GM18868 (cell line): ENCODE results near the gene HDAC7.
A peak's percentile ranks its signal among the peaks of the same experiment; 100 is the strongest.

Source experiments
- ATAC-seq: cut with Tn5 transposase; IDR thresholded peaks from one replicate; pipeline ENCODE4 v1.9.1; 2021; ENCODE audit warnings: mild to moderate bottlenecking, moderate library complexity; ENCODE audit not compliant: unreplicated experiment

The HDAC7 gene

DNA sequence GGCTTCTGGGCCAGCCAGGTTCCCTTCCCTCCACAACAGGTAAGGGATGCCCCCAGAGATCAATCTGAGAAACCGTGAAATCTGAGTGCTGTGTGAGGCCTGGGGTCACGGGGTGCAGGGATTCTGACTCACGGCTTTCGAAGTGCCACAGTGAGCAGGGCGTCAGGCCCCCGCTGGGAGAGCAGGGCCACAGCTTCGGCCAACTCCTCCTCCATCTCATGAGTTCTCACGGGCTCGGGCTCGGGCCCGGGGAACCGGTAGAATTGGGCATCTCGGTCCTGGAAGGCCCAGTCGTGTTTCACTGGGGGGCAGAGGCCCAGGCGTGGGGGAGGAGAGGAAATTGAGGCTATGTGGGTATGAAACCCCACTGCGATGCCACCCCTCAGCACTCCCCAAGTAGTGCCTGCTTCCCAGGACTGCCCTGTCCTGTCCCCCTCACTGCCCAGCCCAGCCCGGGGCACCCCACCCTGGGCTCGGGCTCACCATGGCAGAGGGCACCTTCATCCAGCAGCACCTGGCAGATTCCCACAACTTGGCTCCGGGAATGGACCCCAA lies 68.7 kb downstream of the HDAC7 start:
- ATAC-seq, result no peak

DNA sequence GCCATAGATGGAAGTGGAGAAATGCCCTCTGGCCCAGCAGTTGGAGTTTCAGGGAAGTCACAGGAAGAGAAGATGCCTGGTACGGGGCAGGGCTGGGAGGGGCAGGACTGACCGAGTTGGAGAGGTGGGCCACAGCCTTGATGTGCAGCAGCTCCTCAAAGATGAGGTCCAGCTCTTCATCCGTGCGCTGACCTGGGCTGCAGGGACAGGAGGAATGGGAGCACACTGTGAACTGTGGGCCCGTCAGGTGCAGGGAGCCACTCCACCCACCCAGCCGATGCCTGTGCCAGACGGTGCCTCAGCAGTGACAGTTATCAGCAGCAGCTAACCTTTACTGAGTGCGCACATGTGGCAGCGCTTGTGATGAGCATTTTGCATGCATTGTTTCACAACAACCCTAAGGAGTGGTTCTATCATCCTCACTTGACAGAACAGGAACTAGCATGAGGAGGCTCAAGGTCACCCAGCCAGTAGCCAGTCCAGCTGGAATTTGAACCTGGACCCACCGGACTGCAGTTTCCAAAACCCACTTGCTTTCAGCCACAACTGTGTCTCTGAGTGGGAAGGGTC lies 69.4 kb downstream of the HDAC7 start:
- ATAC-seq, result no peak

DNA sequence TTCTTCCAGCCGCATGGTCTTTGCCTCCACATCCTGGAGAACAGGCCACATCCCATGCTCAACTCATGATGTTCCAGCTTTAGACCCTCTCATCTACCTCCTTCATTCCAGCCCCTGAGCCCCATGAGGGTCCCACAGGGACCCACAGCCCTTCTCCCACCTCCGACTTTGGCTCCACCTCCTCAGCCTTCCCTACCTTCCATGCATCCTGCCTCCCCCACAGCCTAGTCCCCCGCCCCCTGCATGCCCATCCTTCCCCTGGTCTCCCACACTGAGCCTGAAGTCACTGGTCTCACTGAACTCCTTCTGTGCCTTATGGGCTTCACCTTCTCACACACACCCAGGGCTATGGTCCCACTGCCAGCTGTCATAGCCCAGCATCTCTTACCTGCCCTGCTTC lies 70.8 kb downstream of the HDAC7 start:
- no peak for ATAC-seq

DNA sequence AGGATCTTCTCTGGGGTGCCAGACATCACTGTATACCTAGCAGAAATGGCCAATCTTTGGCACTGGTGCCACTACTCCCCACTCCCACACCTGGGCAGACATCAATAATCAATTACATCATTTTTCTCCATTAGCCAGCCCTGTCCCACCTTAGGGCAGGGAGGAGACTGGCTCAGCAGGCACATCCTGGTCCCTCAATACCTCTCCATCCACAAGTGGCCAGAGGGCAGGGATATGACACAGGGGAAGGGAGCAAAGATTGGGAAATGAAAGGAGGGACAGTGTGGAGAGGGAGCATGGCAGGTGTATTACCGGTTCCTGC lies 71.2 kb downstream of the HDAC7 start:
- no peak for ATAC-seq

DNA sequence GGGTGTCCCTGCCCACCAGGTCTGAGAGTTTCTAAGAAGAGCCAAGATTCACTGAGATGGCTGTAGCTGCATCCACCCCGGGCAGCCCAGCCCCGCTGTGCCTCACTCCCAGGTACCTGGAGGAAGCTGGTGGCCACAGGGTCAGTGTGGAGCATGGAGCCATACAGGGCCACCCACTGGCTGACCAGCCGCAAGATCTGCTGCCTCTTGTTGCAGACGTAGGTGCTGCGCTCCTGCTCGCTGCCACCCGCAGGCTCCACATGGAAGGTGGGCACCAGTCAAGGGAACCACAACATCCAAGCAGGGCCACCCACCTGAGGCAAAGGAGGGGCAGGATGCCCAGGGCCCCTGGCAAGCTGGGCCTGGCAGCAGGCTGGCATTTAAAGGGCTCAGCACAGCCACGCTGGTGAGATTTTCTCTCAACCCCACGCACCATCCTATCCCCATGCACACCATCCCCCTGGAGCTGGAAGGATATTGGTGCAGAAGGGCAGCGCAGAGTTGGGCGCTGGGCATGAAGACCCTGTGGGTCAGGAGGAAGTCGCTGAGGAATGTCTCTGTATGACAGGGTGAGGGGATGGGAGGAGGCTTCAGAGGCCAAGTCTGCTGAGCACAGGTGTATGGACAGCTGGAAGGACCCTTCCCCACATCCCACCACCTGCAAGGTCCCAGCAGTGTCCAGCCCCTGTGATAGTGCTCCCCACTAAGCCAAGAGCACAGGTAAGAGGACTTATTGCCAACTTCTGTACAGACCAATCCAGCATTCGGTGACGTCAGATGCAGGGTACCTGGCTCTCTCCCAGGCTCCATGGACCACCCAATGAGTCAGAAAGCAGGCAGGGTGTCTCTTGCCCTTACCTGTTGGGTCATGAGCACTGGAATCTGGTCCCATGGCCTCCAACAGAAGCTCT lies 71.9 kb downstream of the HDAC7 start:
- no peak for ATAC-seq

DNA sequence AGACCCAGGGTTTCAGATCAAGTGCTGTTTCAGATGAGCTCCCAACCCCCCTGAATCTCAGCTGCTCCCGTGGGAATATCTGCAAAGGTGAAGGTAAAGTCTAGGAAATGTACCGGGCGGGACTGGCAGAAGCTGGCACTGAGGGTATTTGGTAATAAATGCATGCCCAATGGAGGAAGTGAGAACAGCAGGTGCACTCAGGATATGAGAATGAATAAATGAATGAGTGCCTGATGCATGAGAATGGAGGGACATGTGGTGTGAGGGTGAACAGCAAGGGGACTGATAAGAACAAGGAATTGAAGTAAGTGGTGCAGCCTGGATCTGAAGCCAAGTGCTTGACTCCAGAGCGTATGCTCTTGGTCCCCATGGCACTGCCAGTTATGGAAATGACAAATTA lies 72.6 kb downstream of the HDAC7 start:
- ATAC-seq, result peak; percentile 57

DNA sequence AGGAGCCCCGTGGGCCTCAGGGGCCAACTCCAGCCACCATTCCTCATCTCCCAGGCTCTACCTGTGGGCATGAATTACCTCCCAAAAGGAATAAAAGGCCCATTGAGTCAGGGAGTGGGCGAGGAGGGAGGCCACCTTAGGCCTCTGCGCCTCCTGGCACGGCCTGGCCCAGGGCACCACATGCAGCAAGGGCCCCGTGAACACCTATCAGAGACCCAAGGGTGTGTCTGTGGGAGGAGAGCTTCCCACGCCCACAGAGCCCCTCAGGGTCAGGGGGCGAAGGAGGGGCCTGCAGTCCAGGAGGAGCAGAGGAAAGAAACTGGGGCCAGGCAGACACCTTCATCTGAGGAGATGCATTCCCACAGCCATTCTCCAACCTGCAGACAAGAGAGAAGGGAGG lies 73.2 kb downstream of the HDAC7 start:
- no peak for ATAC-seq

DNA sequence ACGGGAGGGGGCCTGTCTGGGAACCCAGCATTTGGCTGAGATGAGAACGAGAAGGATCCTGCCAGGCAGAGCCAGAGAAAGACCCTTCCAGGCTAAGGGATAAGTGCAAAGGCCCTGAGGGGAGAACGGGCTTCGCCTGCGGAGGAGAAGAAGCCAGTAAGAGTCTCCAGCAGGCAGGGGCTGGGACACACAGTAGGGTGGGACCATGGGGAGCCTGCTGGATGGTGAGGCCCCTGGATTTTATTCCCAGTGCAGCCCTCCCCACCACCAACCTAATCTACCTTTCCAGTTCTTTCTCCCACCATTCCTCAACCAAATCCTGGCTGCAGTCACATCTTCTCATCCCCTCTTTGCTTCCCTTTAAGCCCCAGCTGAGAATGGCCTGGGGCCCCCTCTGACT lies 73.6 kb downstream of the HDAC7 start:
- no peak for ATAC-seq

DNA sequence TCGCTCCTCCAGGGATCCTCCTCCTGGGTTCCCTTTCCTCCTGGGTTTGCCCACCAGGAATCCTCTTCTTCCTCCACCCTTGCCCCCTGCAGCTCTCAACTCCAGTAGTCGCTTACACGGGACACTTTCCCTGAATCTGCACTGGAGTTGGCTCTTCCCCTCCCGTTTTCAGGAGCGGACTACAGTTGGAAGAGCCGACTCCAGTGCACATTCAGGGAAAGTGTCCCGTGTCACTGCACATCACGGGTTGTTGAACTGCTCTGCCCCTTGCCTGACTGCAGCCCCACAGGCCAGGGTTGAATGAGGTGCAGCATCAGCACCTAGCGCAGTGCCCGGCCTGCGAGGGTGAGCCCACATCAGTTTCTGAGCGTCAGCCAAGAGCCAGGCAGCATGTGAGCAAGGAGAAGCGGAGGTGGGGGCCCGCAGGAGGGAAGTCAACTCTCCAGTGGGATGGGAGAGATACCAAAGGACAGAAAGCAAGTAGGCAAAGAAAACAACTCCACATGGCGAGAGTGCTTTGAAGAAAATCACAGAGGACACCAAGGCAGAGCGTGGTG lies 74.1 kb downstream of the HDAC7 start:
- ATAC-seq, result no peak

DNA sequence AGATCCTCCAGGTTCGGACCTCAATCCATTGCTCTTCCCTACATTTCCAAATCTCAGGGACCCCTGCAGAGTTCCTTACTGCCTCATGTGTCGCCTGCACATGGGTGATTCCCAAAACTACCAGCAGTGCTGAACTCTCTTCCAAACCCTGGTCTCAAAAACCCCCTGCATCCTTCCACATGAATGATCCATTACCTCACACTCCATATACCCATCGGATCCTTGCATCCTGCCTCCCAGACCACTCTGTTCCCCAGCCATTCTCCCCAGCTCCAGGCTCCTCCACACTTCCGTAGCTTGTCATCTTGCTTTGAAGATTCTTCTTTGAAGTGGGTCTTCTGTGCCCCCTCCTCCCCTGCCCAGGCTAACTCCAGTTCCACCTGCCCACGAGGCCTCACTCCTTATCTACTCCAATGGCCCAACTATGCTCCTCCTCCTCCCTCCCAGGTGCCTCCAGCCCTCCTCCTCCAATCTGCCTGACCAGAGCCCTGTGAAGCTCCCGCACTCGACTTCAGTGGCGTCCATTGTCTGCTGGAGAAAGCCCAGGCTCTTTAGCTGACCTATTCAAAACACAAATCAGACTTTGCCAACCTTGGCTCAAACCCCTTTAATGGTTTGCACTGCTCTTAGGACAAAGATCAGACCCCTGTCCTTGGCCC lies 74.8 kb downstream of the HDAC7 start:
- no peak for ATAC-seq

DNA sequence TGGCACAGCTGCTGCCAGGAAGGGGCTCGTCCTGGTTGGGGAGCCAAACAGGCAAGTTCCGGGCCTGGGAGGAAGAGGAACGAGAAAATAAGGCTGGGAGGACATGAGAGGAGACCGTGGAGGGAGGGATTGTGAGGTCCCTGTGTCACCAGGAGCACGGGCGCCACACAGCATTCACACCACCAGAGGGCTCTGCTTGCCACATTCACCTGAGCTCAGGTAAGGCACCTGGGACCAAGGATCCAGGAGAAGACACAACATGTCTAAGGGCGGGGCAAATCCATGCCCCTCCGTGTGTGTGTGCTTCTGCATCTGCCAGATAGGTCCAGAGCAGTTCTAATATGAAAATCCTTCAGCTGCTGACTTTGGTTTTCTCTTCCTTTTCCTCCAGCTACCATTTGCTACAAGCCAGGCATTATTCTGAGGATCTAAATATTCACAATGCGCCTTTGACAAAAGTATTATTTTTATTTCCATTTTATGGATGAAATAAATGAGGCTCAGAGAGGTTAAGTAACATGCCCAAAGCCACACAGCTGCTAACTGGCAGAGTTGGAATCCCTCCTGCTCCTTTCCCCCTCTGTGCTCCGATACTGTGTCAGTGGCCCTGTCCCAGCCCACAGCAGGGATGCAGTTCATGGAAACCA lies 75.6 kb downstream of the HDAC7 start:
- no peak for ATAC-seq

DNA sequence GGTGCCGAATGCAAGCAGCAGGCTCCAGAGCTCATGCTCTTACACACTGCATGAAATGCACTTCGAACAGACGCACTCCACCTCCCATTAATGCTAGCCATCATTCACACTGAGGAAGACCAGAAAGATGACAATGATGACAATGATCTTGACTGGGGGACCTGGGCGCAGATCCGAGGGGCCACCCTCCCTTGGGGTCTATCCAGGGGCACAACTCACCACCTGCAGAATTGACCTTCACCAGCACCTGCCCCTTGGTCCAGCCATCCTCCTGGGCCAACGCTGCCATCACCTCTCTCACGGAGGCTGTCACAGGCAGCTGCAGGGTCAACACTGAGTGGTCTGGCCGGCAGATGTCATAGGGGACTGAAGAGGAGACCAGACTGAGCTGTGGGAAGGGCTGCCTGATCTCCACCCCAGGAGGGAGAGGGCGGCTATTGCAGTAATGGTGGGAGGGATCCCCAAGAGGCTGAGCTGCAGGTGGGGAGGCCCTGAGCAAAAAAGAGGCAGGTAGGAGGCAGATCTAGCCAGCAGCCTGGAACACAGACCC lies 76.3 kb downstream of the HDAC7 start:
- no peak for ATAC-seq

DNA sequence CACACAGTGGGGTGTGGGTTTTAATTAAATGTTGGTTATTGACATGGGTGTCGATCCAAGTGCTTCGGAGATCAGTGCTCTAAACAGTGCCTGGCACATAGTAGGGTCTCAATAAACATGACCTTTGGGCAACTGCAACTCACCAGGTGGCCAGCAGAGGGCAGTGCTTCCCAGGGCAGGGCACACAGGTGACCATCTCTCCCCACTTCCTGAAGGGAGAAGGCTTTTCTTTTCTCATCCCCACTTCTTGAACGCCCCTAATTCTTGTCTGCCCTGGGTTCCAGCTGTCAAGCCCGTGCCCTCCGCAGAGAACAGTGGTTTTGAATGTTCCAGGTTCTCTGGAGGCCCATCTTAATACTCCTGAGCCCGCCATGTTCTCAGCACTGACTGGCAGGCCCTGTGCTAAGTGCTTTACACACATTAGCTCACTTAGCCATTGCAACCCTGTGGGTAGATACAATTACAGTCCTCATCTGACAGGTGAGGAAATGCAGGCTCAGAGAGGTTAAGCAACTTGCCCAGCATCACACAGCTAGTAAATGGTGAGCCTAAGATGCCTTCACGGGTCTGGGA lies 77.4 kb downstream of the HDAC7 start:
- no peak for ATAC-seq

DNA sequence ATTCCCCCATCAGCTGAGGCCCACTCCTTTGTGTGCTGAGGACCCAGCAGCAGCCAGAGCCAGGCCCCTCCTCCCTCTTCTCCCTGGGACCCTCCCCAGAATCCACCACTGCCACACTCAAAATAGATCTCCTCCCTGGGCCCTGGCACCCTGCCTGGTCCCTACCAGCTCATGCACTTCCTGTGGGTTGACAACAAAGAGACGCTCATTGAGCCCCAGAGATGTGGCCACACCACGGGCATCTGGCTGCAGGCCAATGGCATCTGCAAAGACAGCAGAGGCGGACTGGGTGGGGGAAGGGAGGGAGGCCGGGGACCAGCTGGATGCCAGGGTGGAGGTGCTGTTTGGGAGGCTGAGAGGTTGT lies 78.4 kb downstream of the HDAC7 start:
- ATAC-seq, result peak; percentile 38

DNA sequence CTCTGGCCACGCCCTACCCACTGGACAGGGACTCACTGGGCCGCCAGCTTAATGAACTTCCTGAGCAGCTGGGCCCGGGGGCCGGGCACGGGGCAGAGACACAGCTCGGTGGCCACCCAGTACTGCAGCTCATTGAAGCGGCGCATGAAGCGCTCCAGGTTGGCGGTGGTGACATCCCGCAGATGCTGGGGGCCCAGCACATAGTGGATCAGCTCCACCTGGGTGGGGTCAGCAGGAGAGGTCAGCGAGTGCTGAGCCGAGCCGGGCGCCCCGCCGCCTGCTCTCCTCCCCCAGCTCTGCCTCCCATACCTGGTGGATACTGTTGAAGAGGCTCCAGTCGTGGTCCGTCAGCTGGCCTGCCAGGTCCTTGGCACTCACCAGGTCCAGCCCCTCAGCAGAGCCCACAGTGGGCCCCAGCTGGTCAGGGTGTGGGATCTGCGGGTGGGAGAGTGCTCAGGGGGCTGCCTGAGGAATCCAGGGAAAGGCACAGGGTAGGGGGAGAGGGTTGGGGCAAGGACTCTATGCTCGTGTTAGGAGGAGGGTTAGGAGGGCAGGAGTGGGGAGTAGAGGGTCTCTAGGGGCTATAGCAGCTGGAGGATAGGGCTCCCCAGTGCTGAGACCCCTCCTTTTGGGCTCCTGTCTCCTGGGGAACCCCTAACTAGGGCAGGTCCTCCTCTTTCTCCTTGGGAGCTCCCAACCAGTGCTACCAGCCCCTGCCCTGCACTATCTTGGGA lies 78.9 kb downstream of the HDAC7 start:
- ATAC-seq, result peak; percentile 51

DNA sequence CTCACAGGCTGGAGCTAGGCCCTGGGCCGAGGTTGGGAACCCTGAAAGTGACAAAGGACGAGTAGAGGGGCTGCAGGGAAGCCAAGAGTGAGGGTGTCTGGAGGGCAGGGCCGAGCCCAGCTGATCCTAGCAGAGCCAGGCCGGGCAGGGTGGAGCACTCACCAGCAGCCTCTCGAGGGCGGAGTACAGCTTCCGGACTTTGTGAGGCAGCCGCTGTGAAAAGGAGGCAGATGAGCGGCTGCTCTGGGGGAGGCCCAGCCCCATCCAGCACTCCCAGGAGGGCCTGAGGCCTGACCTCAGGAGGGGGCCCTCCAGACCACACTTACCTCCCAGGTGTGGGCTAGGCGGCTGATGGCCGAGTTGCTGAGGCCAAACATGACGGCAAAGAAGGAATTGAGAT lies 79.7 kb downstream of the HDAC7 start:
- peak; percentile 36 for ATAC-seq

DNA sequence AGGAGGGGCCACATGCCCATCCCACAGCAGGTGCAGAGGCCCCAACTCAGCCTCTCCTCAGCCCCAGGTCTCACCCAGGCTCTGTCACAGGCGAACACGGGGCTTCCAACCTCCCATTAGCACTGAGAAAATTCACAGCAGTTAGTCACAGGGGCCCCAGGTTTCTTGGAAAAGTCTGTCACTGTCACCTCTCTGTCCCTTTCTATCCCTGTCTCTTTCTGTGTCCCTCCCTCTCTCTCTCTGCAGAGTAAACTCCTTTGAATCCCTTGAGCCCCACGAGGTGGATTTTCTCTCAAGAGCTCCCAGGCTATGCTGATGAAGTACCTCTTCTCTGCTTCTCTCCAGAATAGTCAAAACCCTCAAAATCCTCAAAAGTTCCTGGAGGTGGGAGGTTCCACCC lies 80.4 kb downstream of the HDAC7 start:
- ATAC-seq, result no peak

DNA sequence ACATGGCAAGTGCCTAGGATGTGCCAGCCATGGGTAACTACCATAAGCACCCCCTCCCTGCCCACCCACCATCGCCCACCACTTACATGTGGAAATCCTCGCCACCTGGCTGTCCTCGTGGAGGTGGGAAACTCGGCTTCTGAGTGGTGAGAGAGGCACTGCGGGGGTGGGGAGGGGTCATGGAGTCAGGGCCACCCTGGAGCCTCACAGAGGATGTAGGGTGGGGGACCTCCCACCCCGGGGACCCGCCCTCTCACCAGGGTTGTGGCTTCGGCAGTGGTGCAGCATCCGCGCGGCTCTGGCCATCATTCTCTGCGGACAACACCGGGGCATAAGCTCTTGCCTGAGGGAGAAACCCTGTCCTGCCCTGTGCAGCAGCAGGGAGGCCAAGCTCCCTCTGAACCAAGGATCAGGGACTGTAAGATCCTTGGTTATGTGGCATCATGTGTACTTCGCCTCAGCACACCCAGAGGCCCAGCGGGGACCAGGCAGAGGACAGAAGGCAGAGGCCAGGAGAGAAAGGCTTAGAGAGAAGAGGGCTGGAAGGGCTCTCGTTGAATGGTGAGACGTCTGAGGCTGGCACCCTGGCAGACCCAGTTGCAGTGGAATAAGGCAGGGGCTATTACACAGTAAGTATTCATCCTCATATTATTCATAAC lies 81.6 kb downstream of the HDAC7 start:
- ATAC-seq, result no peak
